ENCODE results near the gene PPM1J.

GRCh38 chr1:112721966-112722524, 6.9 kb upstream of the PPM1J start:
- no peak for TF ChIP-seq EZH2phosphoT487 (IDR thresholded peaks at IDR 0.05; ENCODE audit: low read length)
- no peak for TF ChIP-seq CTCF (IDR thresholded peaks at IDR 0.05; ENCODE audit: low read length)
- no peak for TF ChIP-seq EZH2 (optimal IDR thresholded peaks at IDR 0.05; ENCODE audit: low read depth, low read length)
